SK-N-MC (cell line): ENCODE results near the gene CD81.

Experiments used
- EZH2 ChIP-seq: fragments of 200-600 bp; sonication (generic); IDR thresholded peaks from one replicate; pipeline ENCODE4 v1.6.1; 2017; ENCODE audit warnings: antibody characterized with exemption
- POLR2AphosphoS5 ChIP-seq: IDR thresholded peaks from 2 replicates; pipeline ENCODE4 v1.6.1; 2012; ENCODE audit warnings: mild to moderate bottlenecking, low read depth, low read length, borderline replicate concordance

- no peak for TF ChIP-seq POLR2AphosphoS5
- no peak for TF ChIP-seq EZH2
Observed at GRCh38 chr11:2415171-2415570, 38.1 kb downstream of the CD81 start.
